Measurements from ENCODE around the gene F3. TPM values are rescaled to one million over a fixed set of nuclear protein-coding genes. Genes with fewer than 3 reads are reported as not detected.

Gene F3
- total and polyA plus RNA-seq, 2 experiments from 2014 or later, result 281 to 390 TPM

DNA sequence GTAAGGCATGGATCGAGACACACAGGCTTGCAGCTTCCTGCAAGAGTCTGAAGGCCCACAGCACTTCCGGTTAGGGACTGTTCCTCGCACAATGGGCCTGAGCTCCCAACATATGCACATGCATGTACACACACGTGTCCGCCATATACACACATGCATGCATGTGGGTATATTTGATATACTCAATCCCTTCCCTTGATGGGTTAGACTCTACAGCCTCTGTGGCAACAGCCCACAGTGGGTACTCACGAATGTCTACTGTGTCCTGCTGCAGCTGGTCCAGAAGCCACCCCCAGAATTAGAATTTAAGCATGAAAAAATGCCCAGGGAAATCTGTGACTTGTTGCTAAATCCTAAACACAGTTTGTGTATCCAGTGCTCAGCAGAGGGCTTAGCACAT lies 9.9 kb downstream of the F3 start:
- Histone ChIP-seq H3K9me2 (replicated peaks; ENCODE audit: insufficient read depth) (no peaks in the 10 kb centered on the region), H2AFZ (no peak overlapping the region), H3K9me3 (ENCODE audit: low read depth) (no peaks in the 10 kb centered on the region), H3K79me2 (peaks cover 27% of the 10 kb centered on the region), H3K27ac (peak overlapping the region; percentile 1), H3K4me3 (no peak overlapping the region), H3K27me3 (no peaks in the 10 kb centered on the region), H4K20me1 (ENCODE audit: insufficient read depth, poor library complexity, severe bottlenecking) (peaks cover 8% of the 10 kb centered on the region), H3K4me2 (no peak overlapping the region), H3K4me1 (ENCODE audit: insufficient read depth) (peaks cover 14% of the 10 kb centered on the region), H3K36me3 (replicated peaks; ENCODE audit: insufficient read depth, low read depth) (no peaks in the 10 kb centered on the region)
- WGBS (ENCODE audit: low lambda C conversion rate, missing lambda C conversion rate), result 97% methylated on average over 6 of the region's 6 CpGs
- DNase-seq (ENCODE audit: low spot score), result no peak
- TF ChIP-seq, protein P1, sequence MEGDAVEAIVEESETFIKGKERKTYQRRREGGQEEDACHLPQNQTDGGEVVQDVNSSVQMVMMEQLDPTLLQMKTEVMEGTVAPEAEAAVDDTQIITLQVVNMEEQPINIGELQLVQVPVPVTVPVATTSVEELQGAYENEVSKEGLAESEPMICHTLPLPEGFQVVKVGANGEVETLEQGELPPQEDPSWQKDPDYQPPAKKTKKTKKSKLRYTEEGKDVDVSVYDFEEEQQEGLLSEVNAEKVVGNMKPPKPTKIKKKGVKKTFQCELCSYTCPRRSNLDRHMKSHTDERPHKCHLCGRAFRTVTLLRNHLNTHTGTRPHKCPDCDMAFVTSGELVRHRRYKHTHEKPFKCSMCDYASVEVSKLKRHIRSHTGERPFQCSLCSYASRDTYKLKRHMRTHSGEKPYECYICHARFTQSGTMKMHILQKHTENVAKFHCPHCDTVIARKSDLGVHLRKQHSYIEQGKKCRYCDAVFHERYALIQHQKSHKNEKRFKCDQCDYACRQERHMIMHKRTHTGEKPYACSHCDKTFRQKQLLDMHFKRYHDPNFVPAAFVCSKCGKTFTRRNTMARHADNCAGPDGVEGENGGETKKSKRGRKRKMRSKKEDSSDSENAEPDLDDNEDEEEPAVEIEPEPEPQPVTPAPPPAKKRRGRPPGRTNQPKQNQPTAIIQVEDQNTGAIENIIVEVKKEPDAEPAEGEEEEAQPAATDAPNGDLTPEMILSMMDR (IDR thresholded peaks at IDR 0.05; ENCODE audit: poor library complexity), result no peak
- TF ChIP-seq EZH2 (IDR thresholded peaks at IDR 0.05; ENCODE audit: borderline replicate concordance) (no peak), EZH2phosphoT487 (IDR thresholded peaks at IDR 0.05; ENCODE audit: low read depth, severe bottlenecking, unreplicated experiment) (no peak)

DNA sequence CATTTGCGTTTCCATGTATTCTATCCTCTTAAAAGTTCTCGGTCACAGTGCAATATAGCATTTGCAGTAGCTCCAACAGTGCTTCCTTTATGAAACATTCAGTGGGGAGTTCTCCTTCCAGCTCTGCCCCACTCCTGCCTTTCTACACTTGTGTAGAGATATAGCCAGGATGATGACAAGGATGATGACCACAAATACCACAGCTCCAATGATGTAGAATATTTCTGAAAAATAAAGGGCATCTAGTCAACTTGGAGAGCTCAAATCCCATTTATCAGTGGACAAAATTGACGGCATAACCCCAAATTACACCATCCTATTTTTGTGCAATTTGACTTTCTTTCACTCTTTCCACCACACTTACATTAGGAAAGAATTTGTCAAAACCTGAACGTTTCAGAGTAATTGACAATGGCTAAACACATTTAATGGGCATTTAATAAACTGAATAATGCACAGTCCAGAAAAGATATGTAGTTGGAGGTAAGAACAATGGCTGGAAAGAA lies 11.1 kb downstream of the F3 start:
- no peak for TF ChIP-seq EZH2 (IDR thresholded peaks at IDR 0.05; ENCODE audit: borderline replicate concordance)
- H4K20me1 ChIP-seq (ENCODE audit: insufficient read depth, poor library complexity, severe bottlenecking), result peaks cover 7% of the 10 kb centered on the region
- no peak overlapping the region for H3K4me2 ChIP-seq
- H3K27ac ChIP-seq, result no peak overlapping the region
- no peak for DNase-seq (ENCODE audit: low spot score)
- H3K9me2 ChIP-seq (replicated peaks; ENCODE audit: insufficient read depth), result no peaks in the 10 kb centered on the region
- H3K79me2 ChIP-seq, result peaks cover 14% of the 10 kb centered on the region
- H3K36me3 ChIP-seq (replicated peaks; ENCODE audit: insufficient read depth, low read depth), result no peaks in the 10 kb centered on the region
- no peaks in the 10 kb centered on the region for H3K27me3 ChIP-seq
- no peaks in the 10 kb centered on the region for H3K9me3 ChIP-seq (ENCODE audit: low read depth)
- WGBS (ENCODE audit: low lambda C conversion rate, missing lambda C conversion rate), result 90% methylated on average over 4 of the region's 4 CpGs
- no peak overlapping the region for H2AFZ ChIP-seq
- H3K4me1 ChIP-seq (ENCODE audit: insufficient read depth), result peaks cover 1% of the 10 kb centered on the region
- H3K4me3 ChIP-seq, result no peak overlapping the region

DNA sequence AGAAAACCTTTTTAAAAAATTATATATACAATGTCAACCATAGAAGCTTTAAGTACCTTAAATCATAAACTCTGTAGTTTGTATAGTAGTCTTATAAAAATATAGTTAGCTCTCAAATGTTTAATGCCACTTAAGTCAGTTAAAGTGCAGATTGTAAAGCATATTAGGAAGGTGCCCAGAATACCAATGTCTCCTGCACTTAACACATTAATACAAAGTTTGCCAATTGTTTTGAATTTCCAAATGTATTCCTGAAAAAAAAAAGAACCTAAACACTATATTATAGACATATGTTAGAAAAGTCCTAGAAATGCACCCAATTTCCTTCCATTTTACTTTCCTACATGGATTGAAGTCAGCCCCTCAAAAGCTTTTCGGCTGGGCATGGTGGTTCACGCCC lies 12.1 kb downstream of the F3 start:
- H3K4me2 ChIP-seq, result no peak overlapping the region
- no peak overlapping the region for H3K27ac ChIP-seq
- no peak overlapping the region for H2AFZ ChIP-seq
- DNase-seq (ENCODE audit: low spot score), result no peak
- no peaks in the 10 kb centered on the region for H3K4me1 ChIP-seq (ENCODE audit: insufficient read depth)
- no peaks in the 10 kb centered on the region for H3K9me3 ChIP-seq (ENCODE audit: low read depth)
- H3K27me3 ChIP-seq, result no peaks in the 10 kb centered on the region
- no peak overlapping the region for H3K4me3 ChIP-seq
- no peaks in the 10 kb centered on the region for H3K36me3 ChIP-seq (replicated peaks; ENCODE audit: insufficient read depth, low read depth)
- H3K79me2 ChIP-seq, result peaks cover 7% of the 10 kb centered on the region
- 87% methylated on average over 2 of the region's 2 CpGs for WGBS (ENCODE audit: low lambda C conversion rate, missing lambda C conversion rate)
- TF ChIP-seq EZH2 (IDR thresholded peaks at IDR 0.05; ENCODE audit: borderline replicate concordance) (no peak), EZH2phosphoT487 (IDR thresholded peaks at IDR 0.05; ENCODE audit: low read depth, severe bottlenecking, unreplicated experiment) (no peak)
- TF ChIP-seq, protein P1 (IDR thresholded peaks at IDR 0.05; ENCODE audit: poor library complexity), result no peak
- H4K20me1 ChIP-seq (ENCODE audit: insufficient read depth, poor library complexity, severe bottlenecking), result peaks cover 7% of the 10 kb centered on the region
- H3K9me2 ChIP-seq (replicated peaks; ENCODE audit: insufficient read depth), result no peaks in the 10 kb centered on the region

DNA sequence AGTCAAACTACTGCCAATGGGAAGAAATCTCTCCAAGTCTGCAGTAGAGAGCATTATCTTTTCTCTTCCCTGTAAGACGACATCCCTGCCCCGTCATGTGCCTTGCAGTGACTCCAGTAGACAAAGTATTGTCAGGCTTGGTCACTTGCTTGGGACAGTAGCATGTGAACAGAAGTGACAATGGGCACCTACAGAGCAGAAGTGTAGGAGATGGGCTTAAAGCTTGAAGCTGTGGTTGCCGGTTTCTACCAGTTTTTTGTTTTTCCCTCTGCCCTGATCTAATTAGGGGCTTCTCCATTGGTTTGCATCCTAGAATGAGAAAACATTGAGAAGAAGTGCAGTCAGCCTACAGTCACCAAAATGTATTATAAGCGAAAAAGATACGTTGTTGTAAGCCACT lies 12.7 kb downstream of the F3 start:
- Histone ChIP-seq H3K27me3 (no peaks in the 10 kb centered on the region), H3K4me1 (ENCODE audit: insufficient read depth) (no peaks in the 10 kb centered on the region), H3K79me2 (peaks cover 3% of the 10 kb centered on the region), H4K20me1 (ENCODE audit: insufficient read depth, poor library complexity, severe bottlenecking) (peaks cover 4% of the 10 kb centered on the region), H3K4me2 (no peak overlapping the region), H3K9me3 (ENCODE audit: low read depth) (no peaks in the 10 kb centered on the region), H3K27ac (peak overlapping the region; percentile 52), H3K4me3 (no peak overlapping the region), H2AFZ (no peak overlapping the region), H3K9me2 (replicated peaks; ENCODE audit: insufficient read depth) (no peaks in the 10 kb centered on the region), H3K36me3 (replicated peaks; ENCODE audit: insufficient read depth, low read depth) (no peaks in the 10 kb centered on the region)
- DNase-seq (ENCODE audit: low spot score), result no peak
- TF ChIP-seq, protein P1 (IDR thresholded peaks at IDR 0.05; ENCODE audit: poor library complexity), result no peak
- TF ChIP-seq EZH2 (IDR thresholded peaks at IDR 0.05; ENCODE audit: borderline replicate concordance), result no peak
- no peak for TF ChIP-seq EZH2phosphoT487 (IDR thresholded peaks at IDR 0.05; ENCODE audit: low read depth, severe bottlenecking, unreplicated experiment)
- WGBS (ENCODE audit: low lambda C conversion rate, missing lambda C conversion rate), result 90% methylated on average over 5 of the region's 5 CpGs
